Endothelial cell of umbilical vein (primary cell): ENCODE measurements around the gene FRMD5. TPM values are rescaled to one million over a fixed set of nuclear protein-coding genes. Genes with fewer than 3 reads are reported as not detected.

Experiments used
- BruUV-seq: library from RNA; stranded (reverse); fragments of 400-500 nt; replicated peaks from 2 replicates; lab custom pipeline; 2021; lab: Mats Ljungman, UMichigan
- CTCF ChIA-PET: fragments of 300-600, 350-600 bp; sonication (Branson Sonifier 250); formaldehyde crosslinking; loops from one replicate; lab custom pipeline; 2021; ENCODE audit warnings: antibody characterized with exemption, inconsistent platforms; lab: Charles Lee
- POLR2A ChIA-PET: fragments of 300-600, 350-600 bp; sonication (Branson Sonifier 250); formaldehyde crosslinking; loops from one replicate; lab custom pipeline; 2021; ENCODE audit warnings: antibody characterized with exemption, inconsistent platforms; lab: Charles Lee
- DNase-seq: peaks from one replicate; pipeline ENCODE4 v3.0.0-alpha.2; 2011; ENCODE audit warnings: low read depth, low spot score
- FAIRE-seq: peaks from 2 replicates; lab custom pipeline; 2011; peaks lifted over from hg19 to GRCh38; lab: Jason Lieb, UNC
- H2AFZ ChIP-seq: 2 replicates; pipeline ENCODE4 v1.6.0; 2012; ENCODE audit warnings: low read depth, low read length, control low read depth, inconsistent platforms
- H3K27ac ChIP-seq: 2 replicates; pipeline ENCODE4 v1.5.1; 2011; ENCODE audit warnings: low read depth, mild to moderate bottlenecking, control low read depth, low read length, moderate library complexity; ENCODE audit not compliant: insufficient read depth
- H3K27me3 ChIP-seq, 2 experiments: 2 replicates each; pipeline versions ENCODE4 v1.6.0 to v1.6.1; 2011; ENCODE audit warnings: low read length in 2 of 2, mixed read lengths in 1 of 2; ENCODE audit not compliant: control insufficient read depth in 2 of 2, insufficient read depth in 2 of 2
- H3K36me3 ChIP-seq, 2 experiments: 2 replicates in 1 of 2; 3 replicates in 1 of 2; pipeline ENCODE4 v1.5.1; 2011; ENCODE audit warnings: low read length in 2 of 2, mild to moderate bottlenecking in 1 of 2, moderate library complexity in 1 of 2; ENCODE audit not compliant: control insufficient read depth in 2 of 2, insufficient read depth in 2 of 2; ENCODE audit errors: extremely low read depth in 1 of 2
- H3K4me1 ChIP-seq: 3 replicates; pipeline ENCODE4 v1.5.1; 2011; ENCODE audit warnings: mild to moderate bottlenecking, low read length; ENCODE audit not compliant: control insufficient read depth, insufficient read depth; ENCODE audit errors: extremely low read depth
- H3K4me2 ChIP-seq: 2 replicates; pipeline ENCODE4 v1.6.1; 2011; ENCODE audit warnings: low read length, control low read depth, mixed read lengths; ENCODE audit not compliant: insufficient read depth
- H3K4me3 ChIP-seq, 3 experiments: fragments of 200-600 bp in 1 of 3; sonication (generic), shearing (Covaris generic) in 1 of 3; replicated peaks in 1 of 3; 2 replicates each; pipeline ENCODE4 v1.5.1; 2011 to 2016; ENCODE audit warnings: control low read depth in 3 of 3, low read length in 3 of 3, mild to moderate bottlenecking in 2 of 3, inconsistent platforms in 1 of 3, low read depth in 1 of 3, moderate library complexity in 1 of 3; ENCODE audit not compliant: insufficient read depth in 1 of 3
- H3K79me2 ChIP-seq: 2 replicates; pipeline ENCODE4 v1.6.0; 2012; ENCODE audit warnings: low read length, inconsistent platforms; ENCODE audit not compliant: control insufficient read depth, insufficient read depth
- H3K9ac ChIP-seq: replicated peaks from 2 replicates; pipeline ENCODE3; 2011; ENCODE audit warnings: low read length, control low read depth; ENCODE audit not compliant: insufficient read depth; ENCODE audit errors: extremely low read depth
- H3K9me1 ChIP-seq: replicated peaks from 3 replicates; pipeline ENCODE4 v1.6.0; 2011; ENCODE audit warnings: mild to moderate bottlenecking, low read length; ENCODE audit not compliant: control insufficient read depth, insufficient read depth; ENCODE audit errors: extremely low read depth
- H3K9me3 ChIP-seq: replicated peaks from 2 replicates; pipeline ENCODE4 v1.5.1; 2012; ENCODE audit warnings: low read length, inconsistent platforms; ENCODE audit not compliant: control insufficient read depth, insufficient read depth
- H4K20me1 ChIP-seq: replicated peaks from 2 replicates; pipeline ENCODE3; 2011; ENCODE audit warnings: mild to moderate bottlenecking, low read length; ENCODE audit not compliant: control insufficient read depth, insufficient read depth; ENCODE audit errors: extremely low read depth
- CTCF ChIP-seq, 2 donors: IDR thresholded peaks; 1 replicate in 1 of 2; 2 replicates in 1 of 2; pipeline ENCODE4 v1.5.1; 2011; ENCODE audit warnings: low read length in 2 of 2, mild to moderate bottlenecking in 2 of 2, moderate library complexity in 2 of 2, control low read depth in 1 of 2, inconsistent platforms in 1 of 2, low read depth in 1 of 2; ENCODE audit not compliant: insufficient read depth in 1 of 2; ENCODE audit errors: extremely low read depth in 1 of 2
- EZH2 ChIP-seq: IDR thresholded peaks from 2 replicates; pipeline ENCODE4 v1.6.1; 2012; ENCODE audit warnings: borderline replicate concordance, low read depth, mild to moderate bottlenecking, moderate library complexity, low read length, inconsistent platforms; ENCODE audit not compliant: severe bottlenecking
- FOS ChIP-seq: IDR thresholded peaks from 2 replicates; pipeline ENCODE4 v1.6.1; 2011; ENCODE audit warnings: mild to moderate bottlenecking, low read length, moderate library complexity, borderline replicate concordance; ENCODE audit not compliant: insufficient read depth
- GATA2 ChIP-seq: IDR thresholded peaks from 2 replicates; pipeline ENCODE4 v1.7.0; 2011; ENCODE audit warnings: low read depth, mild to moderate bottlenecking, moderate library complexity, mixed read lengths, low read length; ENCODE audit not compliant: insufficient read length, insufficient read depth
- JUN ChIP-seq: IDR thresholded peaks from 2 replicates; pipeline ENCODE4 v1.6.1; 2011; ENCODE audit warnings: borderline replicate concordance, low read depth; ENCODE audit not compliant: insufficient read length, insufficient read depth
- MAX ChIP-seq: IDR thresholded peaks from 2 replicates; pipeline ENCODE4 v1.6.1; 2011; ENCODE audit not compliant: insufficient read depth, insufficient read length
- MYC ChIP-seq: IDR thresholded peaks from one replicate; pipeline ENCODE4 v1.6.1; 2011; ENCODE audit warnings: mild to moderate bottlenecking, low read depth, low read length
- POLR2A ChIP-seq: IDR thresholded peaks from 2 replicates; pipeline ENCODE4 v1.6.1; 2012; ENCODE audit warnings: low read depth, mild to moderate bottlenecking, control low read depth, low read length
- POLR2AphosphoS5 ChIP-seq: IDR thresholded peaks from 2 replicates; pipeline ENCODE4 v1.6.1; 2012; ENCODE audit warnings: low read depth, mild to moderate bottlenecking, control low read depth, low read length, moderate library complexity; ENCODE audit not compliant: insufficient read depth
- dilution Hi-C: fragments of 300-500 bp; cut with MboI; formaldehyde crosslinking; loops from one replicate; pipeline ENCODE4 v1.15.0; 2019; ENCODE audit warnings: low sequenced_read_pairs; ENCODE audit not compliant: extremely low pct_ligation_motif_present
- intact Hi-C: fragments of 100-400 bp; cut with micrococcal nuclease; formaldehyde crosslinking; loops from one replicate; pipeline ENCODE4 v1.10.0; 2022
- polyA plus RNA-seq, 4 experiments: library from polyadenylated mRNA; depleted of rRNA in 3 of 4; stranded (reverse) in 3 of 4; unstranded in 1 of 4; fragments of >200 nt; gene quantifications; 2 replicates each; pipeline versions ENCODE4 v1.2.1 to v1.2.3, GENCODE V29; 2011 to 2012; ENCODE audit warnings: missing spikeins in 1 of 4
- total RNA-seq: library from RNA; stranded (reverse); gene quantifications from 2 replicates; pipeline ENCODE4 v1.2.3, GENCODE V29; 2021

Gene FRMD5
- total and polyA plus RNA-seq, 2 donors (not counting 3 experiments of a cell fraction or from before 2014, with no cell fraction given): 16.7 to 20.2 TPM

DNA sequence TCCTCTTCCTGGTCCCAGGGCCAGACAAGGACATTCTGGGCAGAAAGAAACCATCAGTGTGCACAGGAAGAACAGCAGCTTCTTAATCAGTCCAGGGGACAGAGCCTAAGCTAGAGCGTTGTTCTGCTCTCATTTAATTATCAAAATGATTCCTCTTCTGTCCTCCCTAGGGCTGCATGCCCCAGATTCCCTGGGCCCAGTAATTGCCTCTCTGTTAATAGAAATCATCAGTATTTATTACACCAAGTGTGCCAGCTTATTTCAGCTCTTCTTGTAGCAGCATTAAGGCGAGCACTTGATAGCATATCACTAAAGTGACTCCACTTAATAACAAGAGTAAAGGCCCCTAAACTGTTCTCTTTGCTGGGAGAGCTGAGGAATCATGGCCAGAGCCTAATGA, 296.2 kb downstream of the FRMD5 start:
- H3K4me1 ChIP-seq: no peaks in the 10 kb centered on the region
- H2AFZ ChIP-seq: no peak overlapping the region
- no peaks in the 10 kb centered on the region for H3K27me3 ChIP-seq
- no peak overlapping the region for H3K4me2 ChIP-seq
- no peaks in the 10 kb centered on the region for H4K20me1 ChIP-seq
- no peaks in the 10 kb centered on the region for H3K79me2 ChIP-seq
- H3K36me3 ChIP-seq: peaks cover 0 to 20% of the 10 kb centered on the region in 2 experiments
- POLR2A ChIA-PET: no interaction called here
- FAIRE-seq (no peak), DNase-seq (no peak)
- CTCF ChIA-PET: interaction anchor here (0.7 to 2.9 kb wide), 3 partner anchors 17 to 603 kb away, joined by 3 to 10 read pairs (median 3); no protein-coding TSS in a partner anchor
- BruUV-seq: no TSS peak
- no peaks in the 10 kb centered on the region for H3K9me3 ChIP-seq
- H3K9ac ChIP-seq: no peak overlapping the region
- no peak overlapping the region for H3K27ac ChIP-seq
- no peaks in the 10 kb centered on the region for H3K9me1 ChIP-seq
- no peak overlapping the region for H3K4me3 ChIP-seq
- dilution Hi-C loops (no loop called here), intact Hi-C loops (no loop called here)
- TF ChIP-seq MAX: no peak
- TF ChIP-seq GATA2: no peak
- TF ChIP-seq POLR2A: no peak
- TF ChIP-seq CTCF (IDR thresholded peaks at IDR 0.05; ENCODE audit: extremely low read depth in 1 of 2, insufficient read depth in 1 of 2, low read depth in 1 of 2, low read length in 2 of 2): no peak
- TF ChIP-seq JUN: no peak
- no peak for TF ChIP-seq FOS
- no peak for TF ChIP-seq MYC
- TF ChIP-seq EZH2: no peak
- no peak for TF ChIP-seq POLR2AphosphoS5
